Camera-type eye (tissue), 1 donor: ENCODE data around the gene TRIM29. TPM values are rescaled to one million over a fixed set of nuclear protein-coding genes. Genes with fewer than 3 reads are reported as not detected.

Experiments
- total RNA-seq: library from RNA; depleted of rRNA; stranded (reverse); fragments of >200 nt; gene quantifications from one replicate; pipeline ENCODE4 v1.2.3, GENCODE V29; 2014

The TRIM29 gene, protein sequence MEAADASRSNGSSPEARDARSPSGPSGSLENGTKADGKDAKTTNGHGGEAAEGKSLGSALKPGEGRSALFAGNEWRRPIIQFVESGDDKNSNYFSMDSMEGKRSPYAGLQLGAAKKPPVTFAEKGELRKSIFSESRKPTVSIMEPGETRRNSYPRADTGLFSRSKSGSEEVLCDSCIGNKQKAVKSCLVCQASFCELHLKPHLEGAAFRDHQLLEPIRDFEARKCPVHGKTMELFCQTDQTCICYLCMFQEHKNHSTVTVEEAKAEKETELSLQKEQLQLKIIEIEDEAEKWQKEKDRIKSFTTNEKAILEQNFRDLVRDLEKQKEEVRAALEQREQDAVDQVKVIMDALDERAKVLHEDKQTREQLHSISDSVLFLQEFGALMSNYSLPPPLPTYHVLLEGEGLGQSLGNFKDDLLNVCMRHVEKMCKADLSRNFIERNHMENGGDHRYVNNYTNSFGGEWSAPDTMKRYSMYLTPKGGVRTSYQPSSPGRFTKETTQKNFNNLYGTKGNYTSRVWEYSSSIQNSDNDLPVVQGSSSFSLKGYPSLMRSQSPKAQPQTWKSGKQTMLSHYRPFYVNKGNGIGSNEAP
- total RNA-seq: 44.5 TPM

DNA sequence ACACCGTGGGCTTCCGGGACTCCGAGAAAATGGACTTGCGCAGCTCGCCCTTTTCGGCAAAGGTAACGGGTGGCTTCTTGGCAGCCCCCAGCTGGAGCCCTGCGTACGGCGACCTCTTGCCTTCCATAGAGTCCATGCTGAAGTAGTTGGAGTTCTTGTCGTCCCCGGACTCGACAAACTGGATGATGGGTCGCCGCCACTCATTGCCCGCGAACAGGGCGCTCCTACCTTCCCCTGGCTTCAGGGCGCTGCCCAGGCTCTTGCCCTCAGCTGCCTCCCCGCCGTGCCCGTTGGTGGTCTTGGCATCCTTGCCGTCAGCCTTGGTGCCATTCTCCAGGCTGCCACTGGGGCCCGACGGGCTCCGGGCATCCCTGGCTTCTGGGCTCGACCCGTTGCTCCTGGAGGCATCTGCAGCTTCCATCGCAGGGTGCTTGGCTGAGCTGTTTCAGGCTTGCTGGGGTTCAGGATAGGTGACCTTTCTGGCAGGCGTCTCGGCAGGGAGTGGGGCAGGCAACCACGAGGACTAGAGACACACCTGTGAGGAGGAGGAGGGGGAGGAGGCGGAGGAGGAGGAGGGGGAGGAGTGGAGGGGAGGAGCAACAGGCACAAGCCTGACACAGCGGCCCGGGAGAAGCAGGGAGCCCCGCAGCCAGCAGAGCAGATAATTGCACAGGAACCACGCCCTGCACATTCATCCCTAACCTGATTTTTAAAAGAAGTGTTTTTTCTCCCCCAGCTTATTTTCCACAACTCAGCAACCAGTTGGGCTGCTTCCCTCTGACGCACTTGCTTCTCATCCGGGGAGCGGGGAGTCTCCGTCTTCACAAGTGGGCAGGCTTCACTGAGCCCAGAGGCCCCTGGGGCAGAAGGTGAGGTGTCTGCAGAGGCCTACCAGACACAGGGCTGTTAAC lies at the start of gene TRIM29:
TRIM29 (minus strand) TSS at position 503 of the 911 bp plus-strand sequence; CDS start at position 421, 82 bp downstream.

Other genes starting within 250 kb of the TRIM29 start
- 46.5 TPM for gene OAF, start 72.9 kb upstream of the TRIM29 start, total RNA-seq
- 0.27 TPM for gene POU2F3, start 102.0 kb upstream of the TRIM29 start, total RNA-seq
- gene TLCD5, start 187.2 kb upstream of the TRIM29 start, total RNA-seq: 26.3 TPM
- 241 TPM for gene ARHGEF12, start 198.3 kb upstream of the TRIM29 start, total RNA-seq